Endodermal cell (in vitro differentiated cells): Measurements from ENCODE around the gene ANKRD44. TPM values are rescaled to one million over a fixed set of nuclear protein-coding genes. Genes with fewer than 3 reads are reported as not detected.

Experiments used
- DNase-seq: peaks from one replicate; pipeline ENCODE4 v3.0.0-alpha.2; 2017
- H3K27ac ChIP-seq: 2 replicates; pipeline ENCODE4 v1.5.1; 2013; ENCODE audit warnings: mild to moderate bottlenecking, low read depth, low read length, moderate library complexity
- H3K27me3 ChIP-seq: 2 replicates; pipeline ENCODE4 v1.6.1; 2013; ENCODE audit warnings: mild to moderate bottlenecking, low read length, moderate library complexity; ENCODE audit not compliant: insufficient read depth, control insufficient read depth, poor library complexity, severe bottlenecking
- H3K36me3 ChIP-seq: 2 replicates; pipeline ENCODE4 v1.7.0; 2013; ENCODE audit warnings: mild to moderate bottlenecking, low read length, moderate library complexity; ENCODE audit not compliant: control insufficient read depth, insufficient read depth
- H3K4me1 ChIP-seq: one replicate; pipeline ENCODE4 v1.7.0; 2013; ENCODE audit warnings: low read length; ENCODE audit not compliant: control insufficient read depth, insufficient read depth
- H3K4me3 ChIP-seq: 2 replicates; pipeline ENCODE4 v1.5.1; 2013; ENCODE audit warnings: mild to moderate bottlenecking, low read length, moderate library complexity
- H3K9ac ChIP-seq: 2 replicates; pipeline ENCODE4 v1.6.1; 2013; ENCODE audit warnings: mild to moderate bottlenecking, low read length, moderate library complexity; ENCODE audit not compliant: poor library complexity, severe bottlenecking; ENCODE audit errors: extremely low read depth
- H3K9me3 ChIP-seq: 2 replicates; pipeline ENCODE4 v1.6.1; 2013; ENCODE audit warnings: mild to moderate bottlenecking, low read length, moderate library complexity; ENCODE audit not compliant: control insufficient read depth
- H3K27ac Mint-ChIP-seq: 2 replicates; pipeline ENCODE4 v1.8.0; 2020; ENCODE audit warnings: mixed read lengths
- H3K27me3 Mint-ChIP-seq: 2 replicates; pipeline ENCODE4 v1.8.0; 2021; ENCODE audit warnings: mild to moderate bottlenecking, mixed read lengths; ENCODE audit not compliant: insufficient read depth
- H3K36me3 Mint-ChIP-seq: 2 replicates; pipeline ENCODE4 v1.8.0; 2020; ENCODE audit warnings: low read depth, mixed read lengths
- H3K4me1 Mint-ChIP-seq: 2 replicates; pipeline ENCODE4 v1.8.0; 2020; ENCODE audit warnings: mixed read lengths
- H3K4me3 Mint-ChIP-seq: 2 replicates; pipeline ENCODE4 v1.8.0; 2020; ENCODE audit warnings: mild to moderate bottlenecking, moderate library complexity, mixed read lengths
- H3K9me3 Mint-ChIP-seq: 2 replicates; pipeline ENCODE4 v1.8.0; 2020; ENCODE audit warnings: mild to moderate bottlenecking, mixed read lengths
- CTCF ChIP-seq: fragments of 200-600 bp; sonication (generic); conservative IDR thresholded peaks from 2 replicates; pipeline ENCODE4 v1.5.0; 2021; ENCODE audit warnings: antibody characterized with exemption, mild to moderate bottlenecking
- WGBS, 2 experiments: methylation state at CpG; one replicate each; pipeline versions ENCODE4 v1.1.5 to v1.1.7; 2013; ENCODE audit warnings: missing lambda C conversion rate in 2 of 2, mixed read lengths in 1 of 2; ENCODE audit not compliant: insufficient coverage in 1 of 2, insufficient read length in 1 of 2; 5-methylcytosine and 5-hydroxymethylcytosine counted together
- total RNA-seq, 2 donors: library from RNA; stranded (reverse); fragmentation: NEBNext Ultra II Directional in 1 of 2; extraction: Animal tissue kit (Norgen Biotek cat#: 25700) in 1 of 2; gene quantifications; 2 replicates in 1 of 2; 3 replicates in 1 of 2; pipeline ENCODE4 v1.2.1, GENCODE V29; 2021

The ANKRD44 gene
- total RNA-seq, 2 donors from 2014 or later: 6.2 to 10.6 TPM

DNA sequence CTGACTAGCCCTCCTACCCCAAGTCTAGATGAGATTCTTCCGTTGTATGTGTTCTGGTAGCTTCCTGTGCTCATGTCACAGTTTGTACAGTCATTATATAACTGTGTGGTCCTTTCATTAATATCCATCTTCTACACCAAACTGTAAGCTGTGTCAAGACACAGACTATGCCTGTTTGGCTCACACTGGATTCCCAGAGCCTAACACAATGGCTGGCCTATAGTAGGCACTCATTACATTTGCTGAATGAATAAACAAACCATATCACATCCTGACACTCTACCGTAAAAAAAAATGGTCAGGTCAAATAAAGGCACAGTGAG lies 72.6 kb downstream of the ANKRD44 start:
- TF ChIP-seq CTCF: no peak
- peaks cover 7% of the 10 kb centered on the region for H3K4me1 Mint-ChIP-seq
- no peaks in the 10 kb centered on the region for H3K36me3 Mint-ChIP-seq
- H3K9me3 Mint-ChIP-seq: no peaks in the 10 kb centered on the region
- H3K27me3 Mint-ChIP-seq: no peaks in the 10 kb centered on the region
- no peak overlapping the region for H3K4me3 Mint-ChIP-seq
- no peaks in the 10 kb centered on the region for H3K36me3 ChIP-seq
- WGBS, 2 experiments: 100% methylated on average over 1 to 2 of the region's 2 CpGs
- no peak overlapping the region for H3K27ac ChIP-seq
- no peaks in the 10 kb centered on the region for H3K9me3 ChIP-seq
- H3K27ac Mint-ChIP-seq: no peak overlapping the region
- H3K9ac ChIP-seq: no peak overlapping the region
- no peaks in the 10 kb centered on the region for H3K27me3 ChIP-seq
- no peak for DNase-seq
- peaks cover 3% of the 10 kb centered on the region for H3K4me1 ChIP-seq
- no peak overlapping the region for H3K4me3 ChIP-seq

GRCh38 chr2:197237291-197238042 lies 73.1 kb downstream of the ANKRD44 start:
- Mint-ChIP-seq H3K4me1 (peaks cover 7% of the 10 kb centered on the region), H3K27me3 (no peaks in the 10 kb centered on the region)

GRCh38 chr2:197236816-197237215 lies 73.8 kb downstream of the ANKRD44 start:
- Histone ChIP-seq H3K9me3 (no peaks in the 10 kb centered on the region), H3K36me3 (no peaks in the 10 kb centered on the region), H3K27me3 (no peaks in the 10 kb centered on the region), H3K4me3 (no peak overlapping the region), H3K27ac (no peak overlapping the region), H3K4me1 (peaks cover 3% of the 10 kb centered on the region), H3K9ac (no peak overlapping the region)
- no peaks in the 10 kb centered on the region for H3K9me3 Mint-ChIP-seq
- H3K4me1 Mint-ChIP-seq: peaks cover 7% of the 10 kb centered on the region
- H3K4me3 Mint-ChIP-seq: no peak overlapping the region
- no peak for TF ChIP-seq CTCF
- no peaks in the 10 kb centered on the region for H3K36me3 Mint-ChIP-seq
- no peaks in the 10 kb centered on the region for H3K27me3 Mint-ChIP-seq
- WGBS, 2 experiments: 75 to 76% methylated on average over 6 to 7 of the region's 7 CpGs
- no peak for DNase-seq
- no peak overlapping the region for H3K27ac Mint-ChIP-seq

More at GRCh38 chr2:197237291-197238042, 73.1 kb downstream of the ANKRD44 start:
- 89 to 100% methylated on average over 2 to 8 of the region's 8 CpGs for WGBS, 2 experiments
- no peak for TF ChIP-seq CTCF
- Histone ChIP-seq H3K36me3 (no peaks in the 10 kb centered on the region), H3K27ac (no peak overlapping the region), H3K9me3 (no peaks in the 10 kb centered on the region), H3K4me1 (peaks cover 3% of the 10 kb centered on the region), H3K27me3 (no peaks in the 10 kb centered on the region), H3K4me3 (no peak overlapping the region), H3K9ac (no peak overlapping the region)
- DNase-seq: no peak
- Mint-ChIP-seq H3K36me3 (no peaks in the 10 kb centered on the region), H3K4me3 (no peak overlapping the region), H3K27ac (no peak overlapping the region), H3K9me3 (no peaks in the 10 kb centered on the region)
